ENCODE results near the gene XIAP.
"Not testable (repeated sequence)": the region's sequence is repeated elsewhere in the genome, so short reads cannot be mapped to it uniquely, and the experiment has no call there.

The XIAP gene

DNA sequence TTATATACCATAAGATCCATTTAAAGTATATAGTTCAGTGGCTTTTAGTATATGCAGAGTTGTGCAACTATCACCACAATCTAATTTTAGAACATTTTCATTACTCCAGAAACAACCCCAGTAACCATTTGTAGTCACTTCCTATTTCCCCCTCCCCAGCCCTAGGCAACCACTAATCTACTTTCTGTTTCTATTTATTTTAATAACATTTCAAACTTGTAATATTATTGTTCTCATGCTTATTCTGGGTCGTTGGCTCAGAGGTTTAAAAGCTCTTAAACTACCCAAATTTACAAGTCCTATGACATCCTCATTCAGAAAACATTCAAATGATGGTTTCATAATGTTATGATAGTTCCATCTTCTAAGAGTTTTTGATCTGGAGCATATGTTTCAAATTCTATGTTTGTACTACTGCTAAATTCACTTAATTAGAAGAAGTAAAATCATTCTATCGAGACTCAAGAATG is 18.4 kb downstream of the XIAP start:
- no peak for DNase-seq

- DNase-seq: no peak
Measured at GRCh38 chrX:123881330-123881729, 21.5 kb downstream of the XIAP start.

DNA sequence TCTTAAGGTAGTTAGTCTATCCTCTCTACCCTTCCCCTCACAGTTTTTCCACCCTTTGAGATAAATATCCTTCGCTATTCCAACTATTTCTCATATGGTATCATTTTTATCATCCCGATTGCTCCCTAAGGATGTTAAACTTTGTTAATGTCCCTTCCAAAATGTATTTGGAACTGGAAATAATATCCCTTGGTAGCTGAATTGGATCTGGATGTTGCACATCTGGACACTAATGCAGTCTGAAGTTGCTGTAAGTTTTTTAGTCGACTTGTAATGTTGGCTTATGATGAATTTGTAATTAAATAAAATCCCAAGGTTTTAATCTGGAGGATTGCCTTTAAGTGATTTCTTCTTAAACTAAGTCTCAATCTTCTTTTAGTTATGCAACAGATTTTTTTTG is 22.5 kb downstream of the XIAP start:
- DNase-seq: no peak

- DNase-seq: peak; percentile 44
Measured at GRCh38 chrX:123884809-123885408, 25.1 kb downstream of the XIAP start.

DNA sequence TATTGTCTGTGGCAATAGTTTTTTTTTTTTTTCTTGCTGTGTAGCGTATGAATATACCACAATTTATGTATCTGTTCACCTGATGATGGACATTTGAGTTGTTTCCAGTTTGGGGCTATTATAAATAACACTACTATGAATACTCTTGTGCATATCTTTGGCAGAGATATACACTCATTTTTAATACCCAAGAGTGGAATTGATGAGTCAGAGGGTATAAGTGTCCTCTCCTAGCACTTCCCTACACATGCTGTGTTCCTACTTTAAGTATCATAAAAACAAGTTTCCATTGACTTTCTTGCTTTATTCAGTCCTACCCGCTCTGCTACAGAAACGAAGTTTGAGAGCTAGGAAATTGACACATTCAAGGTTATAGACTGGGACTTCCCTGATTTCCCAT is 39.8 kb downstream of the XIAP start:
- DNase-seq: no peak

DNA sequence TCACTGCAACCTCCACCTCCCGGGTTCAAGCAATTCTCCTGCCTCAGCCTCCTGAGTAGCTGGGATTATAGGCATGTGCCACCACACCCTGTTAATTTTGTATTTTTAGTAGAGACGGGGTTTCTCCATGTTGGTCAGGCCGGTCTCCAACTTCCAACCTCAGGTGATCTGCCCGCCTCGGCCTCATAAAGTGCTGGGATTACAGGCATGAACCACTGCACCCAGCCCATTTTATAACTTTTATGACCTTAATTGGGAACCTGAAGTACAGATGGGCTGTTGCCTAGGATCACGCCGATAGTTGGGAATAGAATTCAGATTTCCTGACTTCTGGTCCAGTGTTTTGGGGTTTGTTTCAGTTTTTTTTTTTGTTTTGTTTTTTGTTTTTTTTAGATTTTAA is 43.4 kb downstream of the XIAP start:
- DNase-seq: not testable (repeated sequence)

GRCh38 chrX:123905332-123905731 is 45.5 kb downstream of the XIAP start:
- DNase-seq: no peak

DNA sequence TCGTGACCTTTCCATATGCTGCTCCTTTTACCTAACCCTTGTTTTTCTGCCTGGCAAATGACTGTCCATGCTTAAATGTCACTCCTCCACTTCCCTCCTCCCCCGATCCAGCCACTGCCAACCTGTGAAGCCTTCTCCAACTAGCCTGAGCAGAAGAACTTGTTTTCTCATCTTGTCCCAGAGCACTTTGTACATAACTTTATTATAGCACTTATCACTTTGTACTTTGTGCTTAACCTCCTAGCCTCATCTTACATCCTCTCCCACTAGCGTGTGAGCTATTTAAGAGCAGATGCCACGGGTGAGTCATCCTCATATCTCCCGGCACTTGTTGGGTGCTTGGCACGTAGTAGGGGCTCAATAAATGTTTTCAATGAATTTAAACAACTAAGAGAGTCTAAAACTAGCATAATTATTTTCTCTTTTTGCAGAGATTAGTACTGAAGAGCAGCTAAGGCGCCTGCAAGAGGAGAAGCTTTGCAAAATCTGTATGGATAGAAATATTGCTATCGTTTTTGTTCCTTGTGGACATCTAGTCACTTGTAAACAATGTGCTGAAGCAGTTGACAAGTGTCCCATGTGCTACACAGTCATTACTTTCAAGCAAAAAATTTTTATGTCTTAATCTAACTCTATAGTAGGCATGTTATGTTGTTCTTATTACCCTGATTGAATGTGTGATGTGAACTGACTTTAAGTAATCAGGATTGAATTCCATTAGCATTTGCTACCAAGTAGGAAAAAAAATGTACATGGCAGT is 46.9 kb downstream of the XIAP start:
- DNase-seq: no peak

DNA sequence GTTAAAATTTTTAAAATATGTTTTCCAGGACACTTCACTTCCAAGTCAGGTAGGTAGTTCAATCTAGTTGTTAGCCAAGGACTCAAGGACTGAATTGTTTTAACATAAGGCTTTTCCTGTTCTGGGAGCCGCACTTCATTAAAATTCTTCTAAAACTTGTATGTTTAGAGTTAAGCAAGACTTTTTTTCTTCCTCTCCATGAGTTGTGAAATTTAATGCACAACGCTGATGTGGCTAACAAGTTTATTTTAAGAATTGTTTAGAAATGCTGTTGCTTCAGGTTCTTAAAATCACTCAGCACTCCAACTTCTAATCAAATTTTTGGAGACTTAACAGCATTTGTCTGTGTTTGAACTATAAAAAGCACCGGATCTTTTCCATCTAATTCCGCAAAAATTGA is 49.7 kb downstream of the XIAP start:
- no peak for DNase-seq

- DNase-seq: no peak
Measured at GRCh38 chrX:123917069-123917468, 57.2 kb downstream of the XIAP start.

- DNase-seq: no peak
Measured at GRCh38 chrX:123918106-123918721, 58.4 kb downstream of the XIAP start.

DNA sequence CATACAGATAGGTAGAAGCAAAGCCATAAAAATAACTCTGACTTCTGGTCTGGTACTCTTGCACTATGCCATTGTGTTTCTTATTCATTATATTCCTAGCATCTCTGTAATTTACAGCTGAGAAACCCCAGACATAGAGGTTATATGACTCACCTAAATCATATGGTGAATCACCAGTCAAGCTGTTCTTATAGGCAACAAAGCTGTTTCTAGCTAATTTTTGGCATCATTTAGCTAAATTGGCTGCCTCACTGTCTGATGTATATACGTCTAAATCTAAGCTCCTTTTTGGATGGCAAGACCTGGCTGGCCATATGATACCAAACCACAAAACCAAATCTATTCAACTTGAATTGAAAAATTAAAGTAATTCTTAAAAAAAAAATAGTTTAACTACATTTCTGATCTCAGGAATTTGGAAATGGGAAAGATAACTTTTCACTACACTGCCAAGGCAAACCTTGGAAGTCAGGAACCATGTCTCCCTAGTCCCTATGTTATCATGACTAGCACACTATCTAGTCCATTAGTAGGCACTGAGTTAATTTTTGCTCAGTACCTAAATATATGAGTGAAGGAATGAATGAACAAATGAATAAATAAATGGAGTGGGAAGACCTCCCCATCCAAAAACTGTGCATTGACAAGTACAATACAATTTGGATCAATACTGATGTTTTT is 60.4 kb downstream of the XIAP start:
- no peak for DNase-seq

- no peak for DNase-seq
Measured at GRCh38 chrX:123923211-123923610, 63.4 kb downstream of the XIAP start.

DNA sequence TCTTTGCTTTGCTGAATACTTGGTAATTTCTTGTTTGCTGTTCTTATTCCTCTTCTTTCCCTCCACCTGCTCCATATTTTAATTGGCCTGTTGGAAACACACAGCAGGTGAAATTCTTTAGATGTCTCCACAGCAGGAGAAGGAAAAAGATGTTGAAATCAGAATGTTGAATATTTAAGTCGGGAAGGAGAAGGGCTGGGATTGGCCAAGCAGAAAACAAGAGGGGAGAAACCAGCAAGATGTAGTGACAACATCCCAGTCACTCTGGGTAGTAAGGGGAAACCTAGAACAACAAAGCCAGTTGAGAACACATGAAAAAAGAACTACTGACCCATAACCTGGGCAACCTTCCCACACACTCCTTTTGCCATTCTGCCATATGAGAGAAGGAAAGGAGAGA is 64.3 kb downstream of the XIAP start:
- DNase-seq: no peak

DNA sequence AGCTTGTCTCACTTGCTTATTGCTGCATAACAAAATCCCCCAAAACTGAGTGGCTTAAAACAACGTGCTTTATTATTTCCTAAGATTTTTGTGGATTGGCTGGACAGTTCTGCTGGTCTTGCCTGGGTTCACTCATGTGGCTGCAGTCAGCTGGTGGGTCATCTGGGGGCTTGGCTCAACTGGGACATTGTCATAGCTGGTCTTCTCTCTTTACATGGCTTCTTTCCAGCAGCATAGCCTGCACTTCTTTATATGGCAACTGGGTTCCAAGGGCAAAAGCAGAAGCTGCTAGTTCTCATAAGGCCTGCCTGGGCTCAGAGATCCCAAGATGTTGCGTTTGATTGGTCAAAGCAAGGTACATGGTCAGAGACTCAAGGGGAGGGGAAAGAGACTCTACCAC is 68.0 kb downstream of the XIAP start:
- DNase-seq: no peak

- not testable (repeated sequence) for DNase-seq
Measured at GRCh38 chrX:123932055-123932454, 72.2 kb downstream of the XIAP start.

DNA sequence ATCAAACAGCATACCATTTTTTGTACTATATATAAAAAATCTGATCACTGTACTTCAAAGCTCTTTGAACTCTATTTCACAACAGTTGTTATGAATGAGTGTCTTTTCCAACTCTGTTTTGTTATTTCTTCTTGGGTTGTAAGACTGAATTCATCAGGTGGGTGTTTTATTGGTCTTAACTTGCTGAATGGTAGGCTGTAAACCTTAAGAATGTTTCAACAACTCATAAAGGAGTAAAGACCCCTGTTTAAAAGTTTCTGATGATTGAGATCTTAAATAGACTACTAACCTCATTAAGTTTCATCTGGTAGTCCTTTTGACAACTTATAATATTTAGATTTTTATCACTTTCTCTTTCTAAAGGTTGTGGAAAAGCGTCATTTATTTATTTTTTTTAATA is 83.2 kb downstream of the XIAP start:
- DNase-seq: no peak

- DNase-seq: no peak
Measured at GRCh38 chrX:123943488-123943887, 83.6 kb downstream of the XIAP start.

DNA sequence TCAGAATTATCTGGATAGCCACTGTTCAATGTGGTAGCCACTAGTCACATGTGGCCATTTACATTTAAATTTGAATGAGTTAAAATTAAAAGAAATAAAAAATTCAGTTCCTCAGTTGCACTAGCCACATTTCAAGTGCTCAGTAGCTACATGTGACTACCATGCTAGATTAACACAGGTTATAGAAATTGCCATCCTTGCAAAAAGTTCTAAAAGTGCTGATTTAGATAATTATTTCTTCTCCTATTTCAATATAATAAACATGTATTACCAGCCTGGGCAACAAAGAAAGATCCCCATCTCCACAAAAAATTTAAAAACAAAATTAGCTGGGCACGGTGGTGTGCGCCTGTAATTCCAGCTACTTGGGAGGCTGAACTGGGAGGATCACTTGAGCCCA is 90.0 kb downstream of the XIAP start:
- no peak for DNase-seq

- DNase-seq: peak; percentile 46
Measured at GRCh38 chrX:123959281-123960063, 99.6 kb downstream of the XIAP start.

- peak; percentile 59 for DNase-seq
Measured at GRCh38 chrX:123960956-123961267, 101.1 kb downstream of the XIAP start.

DNA sequence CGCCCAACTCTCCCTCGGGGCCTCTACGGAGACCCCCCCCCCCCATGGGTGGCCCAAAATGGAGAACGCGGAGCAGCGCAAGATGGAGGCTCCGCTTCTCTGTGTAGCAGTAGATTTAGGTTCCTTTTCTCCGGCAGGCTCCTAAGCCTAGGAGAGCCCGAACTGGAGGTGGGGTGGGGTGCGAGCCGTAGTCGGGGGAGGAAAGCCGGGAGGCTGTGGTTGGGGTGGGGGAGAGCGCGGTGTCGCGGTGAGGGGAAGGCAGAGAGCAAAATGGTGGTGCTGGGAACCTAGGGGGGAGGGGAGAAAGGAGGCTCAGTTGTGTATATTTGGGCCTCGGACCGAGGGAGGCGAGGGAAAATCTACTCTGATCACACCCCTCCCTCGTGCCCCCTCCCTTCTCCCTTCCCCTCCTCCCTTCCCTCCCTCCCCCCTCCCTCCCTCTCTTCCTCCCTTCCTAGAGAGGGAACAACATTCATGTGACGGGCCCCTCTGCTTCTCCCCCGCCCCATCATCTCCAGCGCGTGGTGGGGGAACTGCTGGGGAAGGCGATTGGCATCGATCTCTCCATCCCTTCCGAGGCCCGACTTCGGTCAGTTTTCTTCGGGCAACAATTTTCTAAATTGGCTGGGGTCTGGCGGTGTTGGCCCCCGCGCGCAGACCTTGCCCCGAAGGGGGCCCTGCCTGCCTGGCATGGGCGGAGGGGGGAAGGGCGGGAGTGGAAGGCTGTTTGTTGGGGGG is 101.6 kb downstream of the XIAP start, which contains the start of gene STAG2:
TSS of gene STAG2 (plus strand) at position 439 of the 738 bp plus-strand sequence. CDS start 60,922 bp downstream, outside the sequence.
- DNase-seq: peak; percentile 81
